Measurements from ENCODE around the gene CFAP70. TPM values are rescaled to one million over a fixed set of nuclear protein-coding genes. Genes with fewer than 3 reads are reported as not detected.
"Not testable (repeated sequence)": the region's sequence is repeated elsewhere in the genome, so short reads cannot be mapped to it uniquely, and the experiment has no call there.

The CFAP70 gene
- total RNA-seq, 4 donors from 2014 or later = 2.6 to 12.9 (median 4.3) TPM

GRCh38 chr10:73340121-73340520 is 18.5 kb downstream of the CFAP70 start:
- Histone ChIP-seq H3K4me1 (no peaks in the 10 kb centered on the region), H3K27me3 (no peaks in the 10 kb centered on the region)
- WGBS = 74% methylated on average over 2 of the region's 3 CpGs

GRCh38 chr10:73339436-73339835 is 19.2 kb downstream of the CFAP70 start:
- WGBS = 91% methylated on average over 7 of the region's 7 CpGs
- no peak for DNase-seq (ENCODE audit: low spot score in 2 of 2)
- peaks cover 3% of the 10 kb centered on the region for H3K36me3 ChIP-seq
- H3K9me3 ChIP-seq = no peaks in the 10 kb centered on the region
- no peak overlapping the region for H3K4me3 ChIP-seq
- H3K4me1 ChIP-seq = no peaks in the 10 kb centered on the region
- H3K27me3 ChIP-seq = no peaks in the 10 kb centered on the region
- TF ChIP-seq EP300 (IDR thresholded peaks at IDR 0.05) (no peak), POLR2AphosphoS5 (IDR thresholded peaks at IDR 0.05) (no peak), POLR2A (IDR thresholded peaks at IDR 0.05) (no peak), CTCF (IDR thresholded peaks at IDR 0.05) (no peak)
- H3K27ac ChIP-seq = no peak overlapping the region

More at GRCh38 chr10:73340121-73340520, 18.5 kb downstream of the CFAP70 start:
- Histone ChIP-seq H3K4me3 (no peak overlapping the region), H3K9me3 (no peaks in the 10 kb centered on the region), H3K36me3 (peaks cover 3% of the 10 kb centered on the region), H3K27ac (no peak overlapping the region)
- TF ChIP-seq POLR2A (IDR thresholded peaks at IDR 0.05) (no peak), EP300 (IDR thresholded peaks at IDR 0.05) (no peak), CTCF (IDR thresholded peaks at IDR 0.05) (no peak), POLR2AphosphoS5 (IDR thresholded peaks at IDR 0.05) (no peak)
- no peak for DNase-seq (ENCODE audit: low spot score in 2 of 2)

- Histone ChIP-seq H3K4me3 (no peak overlapping the region), H3K27me3 (no peaks in the 10 kb centered on the region), H3K4me1 (no peaks in the 10 kb centered on the region), H3K9me3 (no peaks in the 10 kb centered on the region), H3K27ac (no peak overlapping the region), H3K36me3 (peaks cover 3% of the 10 kb centered on the region)
- 93% methylated on average over 8 of the region's 8 CpGs for WGBS
- TF ChIP-seq CTCF (IDR thresholded peaks at IDR 0.05) (no peak), POLR2A (IDR thresholded peaks at IDR 0.05) (no peak), POLR2AphosphoS5 (IDR thresholded peaks at IDR 0.05) (no peak), EP300 (IDR thresholded peaks at IDR 0.05) (no peak)
- DNase-seq (ENCODE audit: low spot score in 2 of 2) = no peak
Measured at GRCh38 chr10:73338801-73339368, 19.8 kb downstream of the CFAP70 start.

GRCh38 chr10:73333202-73333601 is 25.5 kb downstream of the CFAP70 start:
- no peak for TF ChIP-seq EP300 (IDR thresholded peaks at IDR 0.05)
- no peak for TF ChIP-seq POLR2AphosphoS5 (IDR thresholded peaks at IDR 0.05)
- TF ChIP-seq CTCF (IDR thresholded peaks at IDR 0.05) = no peak
- no peak for TF ChIP-seq POLR2A (IDR thresholded peaks at IDR 0.05)

GRCh38 chr10:73332379-73332778 is 26.3 kb downstream of the CFAP70 start:
- H3K27me3 ChIP-seq = no peaks in the 10 kb centered on the region
- no peak for DNase-seq (ENCODE audit: low spot score in 2 of 2)
- H3K9me3 ChIP-seq = no peaks in the 10 kb centered on the region
- no peak overlapping the region for H3K27ac ChIP-seq
- no peaks in the 10 kb centered on the region for H3K4me1 ChIP-seq
- H3K36me3 ChIP-seq = no peaks in the 10 kb centered on the region
- no peak overlapping the region for H3K4me3 ChIP-seq
- 83% methylated on average over 2 of the region's 2 CpGs for WGBS
- no peak for TF ChIP-seq EP300 (IDR thresholded peaks at IDR 0.05)
- no peak for TF ChIP-seq POLR2A (IDR thresholded peaks at IDR 0.05)
- TF ChIP-seq POLR2AphosphoS5 (IDR thresholded peaks at IDR 0.05) = no peak
- no peak for TF ChIP-seq CTCF (IDR thresholded peaks at IDR 0.05)

More at GRCh38 chr10:73333202-73333601, 25.5 kb downstream of the CFAP70 start:
- H3K9me3 ChIP-seq = no peaks in the 10 kb centered on the region
- 100% methylated on average over 1 of the region's 1 CpG for WGBS
- no peak overlapping the region for H3K27ac ChIP-seq
- H3K4me3 ChIP-seq = no peak overlapping the region
- no peaks in the 10 kb centered on the region for H3K4me1 ChIP-seq
- H3K27me3 ChIP-seq = no peaks in the 10 kb centered on the region
- DNase-seq (ENCODE audit: low spot score in 2 of 2) = no peak
- H3K36me3 ChIP-seq = no peaks in the 10 kb centered on the region

- not testable (repeated sequence) for H3K27me3 ChIP-seq; H3K4me1 ChIP-seq; H3K4me3 ChIP-seq; H3K27ac ChIP-seq; H3K36me3 ChIP-seq; DNase-seq (ENCODE audit: low spot score in 2 of 2); H3K9me3 ChIP-seq
- WGBS = no CpG with 5 or more reads among the region's 1 CpG
Measured at GRCh38 chr10:73328523-73328922, 30.1 kb downstream of the CFAP70 start.

- H3K4me1 ChIP-seq; H3K9me3 ChIP-seq; H3K27me3 ChIP-seq; DNase-seq (ENCODE audit: low spot score in 2 of 2); H3K36me3 ChIP-seq; H3K27ac ChIP-seq; H3K4me3 ChIP-seq: not testable (repeated sequence)
- WGBS = 91% methylated on average over 3 of the region's 4 CpGs
Measured at GRCh38 chr10:73325290-73325689, 33.4 kb downstream of the CFAP70 start.

GRCh38 chr10:73323582-73323981 is 35.1 kb downstream of the CFAP70 start:
- H3K9me3 ChIP-seq; H3K4me1 ChIP-seq; H3K27me3 ChIP-seq; DNase-seq (ENCODE audit: low spot score in 2 of 2); H3K4me3 ChIP-seq; H3K27ac ChIP-seq; H3K36me3 ChIP-seq: not testable (repeated sequence)
- 97% methylated on average over 5 of the region's 5 CpGs for WGBS
